SH-SY5Y (cell line): ENCODE results near the gene SMARCA2.

Source experiments
- GATA2 ChIP-seq: IDR thresholded peaks from 2 replicates; pipeline ENCODE4 v1.6.1; 2011; ENCODE audit warnings: mild to moderate bottlenecking, low read depth, low read length
- GATA3 ChIP-seq: IDR thresholded peaks from 2 replicates; pipeline ENCODE4 v1.6.1; 2011; ENCODE audit warnings: low read depth, mild to moderate bottlenecking, low read length, moderate library complexity

Gene SMARCA2

GRCh38 chr9:2228641-2229040 lies 213.5 kb downstream of the SMARCA2 start:
- TF ChIP-seq GATA3 (no peak), GATA2 (no peak)

DNA sequence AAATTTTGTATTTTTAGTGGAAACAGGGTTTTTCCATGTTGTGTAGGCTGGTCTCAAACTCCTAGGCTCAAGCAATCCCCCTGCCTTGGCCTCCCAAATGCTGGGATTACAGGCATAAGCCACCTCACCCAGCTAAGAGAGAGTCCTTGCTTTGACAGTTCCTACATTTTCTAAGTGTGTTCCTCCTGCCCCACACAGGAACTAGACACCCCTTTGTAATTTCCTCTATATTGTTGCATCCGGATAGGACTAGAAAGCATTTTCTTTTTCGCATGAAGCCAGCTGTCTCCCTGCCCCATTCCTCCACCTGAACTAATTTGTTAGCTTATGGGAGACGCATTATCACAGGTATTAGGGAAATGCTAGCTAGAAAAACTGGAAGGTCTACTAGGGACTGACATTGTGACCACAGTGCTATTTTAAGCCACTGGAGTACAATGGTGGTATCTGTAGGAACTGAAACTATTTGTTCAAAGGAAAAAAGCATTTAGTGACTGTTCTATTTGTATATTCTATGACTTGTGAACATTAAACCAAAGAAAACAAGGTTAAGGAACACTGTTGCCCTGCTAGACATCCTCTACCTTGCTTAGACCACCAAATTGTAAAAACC lies 214.1 kb downstream of the SMARCA2 start:
- TF ChIP-seq GATA3 (no peak), GATA2 (no peak)

GRCh38 chr9:2230362-2230761 lies 215.2 kb downstream of the SMARCA2 start:
- TF ChIP-seq GATA2 (no peak), GATA3 (no peak)

DNA sequence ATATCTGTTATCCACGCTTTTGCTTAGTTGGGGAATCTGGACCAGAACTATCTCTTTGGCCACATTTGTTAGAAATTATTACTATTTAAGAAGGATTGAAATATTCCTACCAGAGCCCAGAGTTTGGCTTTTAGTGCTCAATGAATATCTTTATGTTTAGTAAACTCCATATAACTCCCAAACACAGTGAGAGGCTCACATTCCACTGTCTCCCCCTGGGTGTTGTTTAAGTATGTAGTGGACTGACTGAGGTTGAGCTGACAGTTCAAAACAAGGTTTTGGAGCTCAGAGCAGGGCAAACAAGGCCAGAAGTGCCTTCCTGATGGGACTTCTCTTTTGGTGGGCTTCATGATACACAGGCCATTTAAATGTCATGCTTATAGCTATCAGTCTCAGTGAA lies 216.0 kb downstream of the SMARCA2 start:
- no peak for TF ChIP-seq GATA3
- no peak for TF ChIP-seq GATA2

DNA sequence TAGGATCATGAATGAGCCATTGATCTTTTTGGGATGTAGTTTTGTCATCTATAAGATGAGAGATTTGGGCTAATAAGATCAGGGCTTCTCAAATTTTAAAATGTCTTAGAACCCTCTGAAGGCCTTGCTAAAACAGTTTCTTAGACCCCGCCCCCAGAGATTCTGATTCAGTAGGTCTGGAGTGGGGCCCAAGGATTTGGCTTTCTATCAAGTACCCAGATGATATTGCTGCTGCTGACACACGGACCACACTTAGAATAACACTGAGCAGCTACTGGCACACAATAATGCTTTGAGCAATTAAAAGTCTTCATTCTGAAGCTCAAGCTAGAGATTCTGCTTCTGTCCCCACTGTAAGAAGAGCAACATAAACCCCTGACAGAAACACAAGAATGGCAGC lies 216.7 kb downstream of the SMARCA2 start:
- TF ChIP-seq GATA2 = no peak
- no peak for TF ChIP-seq GATA3

DNA sequence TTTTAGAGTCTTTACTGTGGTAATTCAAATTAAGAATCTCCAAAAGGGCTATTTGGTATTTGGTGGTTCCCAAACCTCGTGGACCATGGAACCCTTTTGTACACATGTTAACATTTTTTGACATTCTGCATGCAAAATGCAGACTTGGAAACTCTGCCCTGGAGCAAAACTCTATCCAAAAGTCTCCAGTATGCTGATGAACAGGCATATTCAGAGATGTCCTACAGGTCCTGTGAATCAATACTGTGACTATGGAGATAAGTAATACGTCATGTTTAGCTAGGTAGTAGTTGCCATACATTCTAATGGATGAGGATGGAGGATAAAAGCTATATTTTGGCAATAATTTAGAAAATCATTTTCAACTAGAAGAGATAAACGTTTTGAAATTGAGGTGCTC lies 218.1 kb downstream of the SMARCA2 start:
- TF ChIP-seq GATA3 (no peak), GATA2 (no peak)

- TF ChIP-seq GATA3 (peak; percentile 81), GATA2 (peak; percentile 88)
These were observed 219.3 kb downstream of the SMARCA2 start for GRCh38 chr9:2234371-2234893.

DNA sequence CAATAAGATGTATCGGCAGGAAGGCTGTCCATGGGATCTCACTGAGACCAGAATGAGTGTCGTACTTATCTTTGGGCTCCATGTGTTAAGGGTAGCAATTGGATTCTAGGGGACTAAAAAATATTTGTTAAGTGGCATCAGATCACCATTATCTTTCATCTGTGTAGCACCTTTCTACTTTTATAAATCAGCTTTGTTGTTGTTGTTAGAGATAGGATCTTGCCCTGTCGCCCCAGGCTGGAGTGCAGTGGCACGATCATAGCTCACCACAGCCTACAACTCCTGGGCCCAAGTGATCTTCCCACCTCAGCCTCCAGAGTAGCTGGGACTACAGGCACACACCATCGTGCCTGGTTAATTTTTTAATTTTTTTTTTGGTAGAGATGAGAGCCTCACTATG lies 220.5 kb downstream of the SMARCA2 start:
- TF ChIP-seq GATA2 (peak; percentile 86), GATA3 (peak; percentile 87)

DNA sequence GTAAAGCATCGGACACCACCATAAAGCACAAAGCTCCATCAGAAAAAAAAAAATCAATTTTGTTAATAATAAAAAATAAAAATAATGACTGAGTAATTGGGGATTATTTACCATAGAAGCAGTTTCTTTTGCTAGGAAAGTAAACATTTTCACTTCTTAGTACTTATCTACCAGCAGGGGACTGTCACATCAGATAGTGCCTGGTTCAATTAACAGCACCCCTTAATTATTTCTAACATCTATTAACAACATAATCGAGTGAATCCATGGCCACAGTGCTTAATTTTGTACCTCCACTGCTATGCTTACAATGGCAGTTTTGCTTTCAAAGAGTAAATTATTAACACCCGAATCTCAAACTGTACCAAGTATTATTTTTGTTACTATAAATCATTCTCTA lies 221.7 kb downstream of the SMARCA2 start:
- no peak for TF ChIP-seq GATA2
- no peak for TF ChIP-seq GATA3

GRCh38 chr9:2241461-2241835 lies 226.3 kb downstream of the SMARCA2 start:
- TF ChIP-seq GATA3 (no peak), GATA2 (no peak)

DNA sequence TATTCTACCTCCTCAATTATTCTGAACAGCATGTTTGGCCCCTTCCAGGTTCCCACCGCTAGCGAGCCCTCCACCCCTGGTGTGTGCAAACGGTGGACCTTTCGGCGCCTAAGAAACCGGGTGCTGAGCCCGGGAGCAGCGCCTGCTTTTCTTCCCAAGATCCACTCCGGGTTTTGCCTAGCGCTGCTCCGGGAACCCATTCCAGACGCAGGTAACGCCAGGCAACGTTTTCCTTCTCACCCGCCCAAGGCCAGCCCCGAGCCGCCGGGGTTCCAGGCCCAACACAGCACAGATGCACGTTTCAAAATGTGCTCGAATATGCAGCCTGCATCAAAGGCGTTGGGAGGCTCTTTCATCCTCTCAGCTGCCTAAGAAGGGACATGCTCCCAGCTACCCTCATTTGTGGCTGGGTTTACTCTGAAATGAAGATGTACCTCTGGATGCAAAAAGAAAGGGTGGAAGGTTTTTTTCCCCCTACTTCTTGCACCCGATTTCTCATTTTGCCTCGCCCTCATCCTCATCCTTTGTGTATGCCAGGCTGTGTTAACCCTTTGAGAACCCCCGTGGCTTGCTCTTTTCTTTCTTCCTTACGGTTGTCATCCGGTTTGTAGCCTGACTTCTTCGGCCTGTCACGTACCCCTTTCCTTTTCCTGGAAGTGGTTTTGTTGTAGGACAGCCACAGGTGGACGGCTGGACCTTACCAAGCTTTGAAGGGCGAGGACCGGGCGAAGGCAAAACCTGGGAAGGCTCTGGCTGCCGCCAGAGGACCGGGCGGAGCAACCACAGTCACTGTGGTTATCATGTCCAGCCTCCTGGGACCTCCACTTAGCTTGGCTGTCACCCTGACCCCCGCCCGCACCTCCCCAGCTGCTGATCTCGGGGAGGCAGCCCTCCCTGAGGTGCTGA lies 226.9 kb downstream of the SMARCA2 start:
- TF ChIP-seq GATA2 (no peak), GATA3 (no peak)

DNA sequence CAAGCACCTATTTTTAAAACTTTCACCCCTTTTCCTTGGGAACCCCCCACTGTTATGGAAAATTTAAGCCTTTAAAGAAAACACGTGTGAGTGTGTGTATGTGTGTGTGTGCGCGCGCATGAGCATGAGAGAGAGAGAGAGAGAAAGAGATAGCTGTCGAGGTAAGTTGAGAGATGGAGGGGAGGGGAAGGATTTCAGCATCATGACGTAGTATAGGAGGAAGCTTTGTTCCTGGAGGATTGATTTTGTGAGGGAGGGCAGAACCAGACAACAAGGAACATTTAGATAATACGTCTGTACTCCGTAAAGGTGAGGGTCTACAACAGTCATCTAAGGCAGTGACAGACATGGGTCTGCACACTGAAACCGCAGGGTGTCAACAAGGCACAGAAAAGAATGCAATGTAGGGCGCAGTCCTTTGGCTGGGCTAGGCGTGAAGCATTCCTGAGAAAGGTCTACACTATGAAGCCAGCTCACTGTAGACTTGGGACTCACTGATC lies 227.7 kb downstream of the SMARCA2 start:
- no peak for TF ChIP-seq GATA2
- no peak for TF ChIP-seq GATA3
